Measurements from ENCODE around the gene FLAD1.
A peak's percentile ranks its signal among the peaks of the same experiment; 100 is the strongest.
"Not testable (repeated sequence)": the region's sequence is repeated elsewhere in the genome, so short reads cannot be mapped to it uniquely, and the experiment has no call there.

Gene FLAD1

DNA sequence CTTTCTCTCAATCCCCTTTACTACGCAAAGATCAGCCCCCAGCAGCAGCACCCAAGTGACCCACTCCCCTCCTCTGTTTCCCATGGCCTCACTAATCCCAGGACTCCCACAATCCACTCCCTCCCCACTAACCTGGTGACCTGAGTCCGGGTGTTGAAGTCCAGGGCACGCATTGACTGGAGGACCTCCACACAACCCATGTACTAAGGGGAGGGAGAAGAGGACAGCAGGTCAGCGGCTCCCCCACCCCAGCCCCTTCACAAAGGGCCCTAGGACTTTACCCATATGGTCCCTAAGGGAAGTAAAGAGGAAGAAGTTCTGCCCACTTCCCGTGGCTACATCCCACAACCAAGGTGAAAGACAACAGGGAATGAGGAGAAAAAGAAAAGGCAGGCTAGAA lies 13.9 kb upstream of the FLAD1 start:
- DNase-seq (ENCODE audit: low read depth in 2 of 2), result no peak

- no peak for DNase-seq (ENCODE audit: low read depth in 2 of 2)
Measured at GRCh38 chr1:154969860-154970452, 13.2 kb upstream of the FLAD1 start.

DNA sequence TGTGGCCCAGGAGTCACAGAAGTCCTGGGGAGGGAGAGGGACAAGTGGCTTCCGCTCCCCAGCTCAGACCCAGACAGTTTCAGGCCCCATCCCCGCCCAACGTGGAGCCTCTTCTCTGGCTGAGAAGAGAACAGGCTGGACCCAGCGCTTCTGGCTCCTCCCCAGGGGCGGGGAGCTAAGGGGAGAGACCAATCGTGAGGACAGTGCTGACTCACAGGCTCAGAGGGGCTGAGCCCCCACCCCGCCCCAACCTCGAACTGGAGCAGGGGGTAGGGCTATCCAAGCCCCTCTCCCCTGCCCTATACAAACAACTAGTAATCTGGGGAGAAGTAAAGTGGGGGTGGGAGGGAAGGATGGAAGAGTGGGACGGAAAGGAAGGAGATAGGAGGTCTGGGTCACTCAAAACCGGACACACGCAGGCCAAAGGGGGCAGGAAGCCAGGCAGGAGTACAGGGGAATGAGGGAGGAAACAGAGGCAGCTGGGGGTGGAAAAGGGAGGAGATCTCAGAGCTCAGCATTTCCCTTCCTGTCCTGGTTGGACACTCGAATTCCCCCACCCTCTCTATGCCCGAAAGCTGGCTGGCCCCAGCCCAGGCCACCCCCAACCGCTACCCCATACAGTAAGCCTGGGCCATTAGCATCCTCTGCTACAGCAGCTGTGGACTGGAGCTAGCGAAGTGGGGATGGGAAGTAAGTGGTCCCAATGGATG lies 12.4 kb upstream of the FLAD1 start, which contains the start of gene SHC1:
Gene SHC1 (minus strand): TSS at position 117 of the 710 bp plus-strand sequence. CDS start 221 bp downstream, outside the sequence.
- peak in 1 of 2 donors; percentile 31 for DNase-seq (ENCODE audit: low read depth in 2 of 2)

DNA sequence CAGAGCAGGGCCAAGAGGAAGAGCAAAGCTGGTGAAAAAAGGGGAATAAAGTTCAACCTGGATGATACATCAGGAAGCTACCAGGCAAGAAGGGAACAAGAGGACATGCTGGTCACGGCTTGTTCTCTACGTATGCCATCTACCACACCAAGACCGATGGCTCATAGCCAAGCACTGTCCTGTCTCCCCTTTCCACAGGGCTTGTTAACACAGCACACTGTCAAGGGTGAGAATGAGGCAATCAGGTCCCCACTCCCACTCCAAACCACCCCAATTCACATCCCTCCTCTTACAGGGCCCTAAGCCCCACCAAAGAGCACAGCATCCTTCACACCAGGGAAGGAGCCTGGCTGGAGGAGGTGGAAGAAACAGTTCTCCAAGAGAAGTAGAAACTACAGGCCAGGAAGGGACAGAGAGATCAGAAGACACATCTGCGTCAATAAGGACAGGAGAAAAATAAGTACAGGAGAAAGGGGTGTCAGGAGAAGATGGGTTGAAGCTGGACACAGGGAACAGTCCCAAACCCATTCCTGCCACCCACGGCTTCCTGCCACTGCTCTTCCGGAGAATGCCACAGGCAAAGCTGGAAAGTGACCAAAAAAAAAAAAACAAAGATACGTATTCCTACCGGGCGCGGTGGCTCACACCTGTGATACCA lies 11.7 kb upstream of the FLAD1 start:
- no peak for DNase-seq (ENCODE audit: low read depth in 2 of 2)

DNA sequence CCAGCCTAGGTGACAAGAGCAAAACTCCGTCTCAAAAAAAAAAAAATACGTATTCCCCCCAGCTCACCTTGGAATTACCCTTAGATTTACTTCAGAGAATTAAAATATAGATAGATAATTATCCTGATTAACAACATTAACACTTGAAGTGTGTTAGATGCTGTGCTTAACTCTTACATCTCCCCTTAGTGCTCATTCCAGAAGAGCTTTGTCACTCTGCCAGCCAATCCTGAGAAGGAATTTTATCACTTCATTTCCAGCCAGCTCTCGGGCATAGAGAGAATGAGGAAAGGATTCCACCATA lies 11.0 kb upstream of the FLAD1 start:
- no peak for DNase-seq (ENCODE audit: low read depth in 2 of 2)

DNA sequence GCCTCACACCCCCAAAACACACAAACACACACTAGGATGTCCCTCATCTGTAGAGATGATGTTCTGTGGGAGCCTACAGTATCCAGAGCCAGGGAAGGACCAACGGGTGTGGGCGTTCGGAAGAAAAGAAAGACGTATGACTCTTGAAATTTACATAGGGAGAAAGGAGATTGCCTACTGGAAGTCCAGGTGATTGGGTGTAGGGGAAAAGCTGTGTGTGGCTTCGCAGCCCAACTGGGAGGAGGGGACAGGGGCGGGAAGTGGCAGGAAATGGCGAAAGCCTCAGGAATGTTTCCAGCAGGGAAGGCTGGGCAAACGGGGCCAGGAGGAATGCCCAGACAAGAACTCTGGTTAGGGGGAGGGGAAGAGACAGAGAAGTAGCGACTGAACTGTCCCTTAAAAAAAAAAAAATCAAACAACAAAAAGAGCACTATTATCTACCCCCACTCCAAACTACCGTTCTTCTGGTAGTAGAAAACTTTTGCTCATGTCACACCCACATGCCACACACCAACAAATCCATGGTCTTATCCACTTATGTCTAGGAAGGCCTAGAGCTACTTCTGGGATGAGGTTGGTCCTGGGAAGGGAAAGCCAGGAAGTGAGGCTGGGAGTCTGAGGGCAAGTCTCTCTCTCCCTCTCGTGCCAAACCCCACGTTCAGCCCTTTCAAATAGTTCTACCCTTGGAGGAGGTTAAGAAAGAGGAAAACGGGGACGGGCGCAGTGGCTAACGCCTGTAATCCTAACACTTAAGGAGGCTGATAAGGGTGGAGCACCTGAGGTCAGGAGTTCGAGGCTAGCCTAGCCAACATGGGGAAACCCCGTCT lies 10.4 kb upstream of the FLAD1 start:
- DNase-seq (ENCODE audit: low read depth in 2 of 2), result no peak

DNA sequence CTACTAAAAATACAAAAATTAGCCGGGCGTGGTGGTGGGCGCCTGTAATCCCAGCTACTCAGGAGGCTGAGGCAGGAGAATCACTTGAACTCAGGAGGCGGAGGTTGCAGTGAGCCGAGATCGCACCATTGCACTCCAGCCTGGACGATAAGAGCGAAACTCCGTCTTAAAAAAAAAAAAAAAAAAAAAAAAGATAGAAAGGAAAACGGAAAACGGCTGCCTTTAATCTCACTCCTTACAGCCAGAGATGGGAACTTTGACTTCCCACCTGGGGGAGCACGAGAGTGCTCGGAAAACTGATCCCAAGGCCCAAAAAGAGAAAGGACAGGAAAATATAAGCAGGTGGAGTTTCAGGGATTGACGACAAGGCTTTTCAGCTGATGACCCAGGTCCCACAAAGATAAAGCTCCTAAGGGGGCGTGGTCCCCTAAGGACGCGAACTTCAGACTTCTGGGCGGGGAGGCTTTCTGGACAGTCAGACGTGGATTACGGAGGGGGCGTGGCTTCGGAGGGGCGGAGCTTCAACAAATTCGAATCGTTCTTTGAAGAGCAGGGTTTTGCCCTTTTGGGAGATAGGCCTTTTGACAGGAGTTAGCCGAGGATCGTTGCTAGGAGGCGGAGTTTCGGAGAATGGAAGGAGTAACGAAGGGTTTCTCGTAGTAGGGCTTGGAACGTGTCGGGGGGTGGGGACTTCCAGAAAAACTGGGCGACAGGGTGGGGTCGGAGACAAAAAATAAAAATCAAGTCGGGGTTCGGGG lies 9.6 kb upstream of the FLAD1 start:
- DNase-seq (ENCODE audit: low read depth in 2 of 2), result peak; percentile 92 to 95

GRCh38 chr1:154974102-154974807 lies 8.9 kb upstream of the FLAD1 start, which contains the start of gene CKS1B:
Gene CKS1B (plus strand): TSS chr1:154974681. CDS start chr1:154974746, 65 bp downstream.
- DNase-seq (ENCODE audit: low read depth in 2 of 2), result peak; percentile 89 to 94

DNA sequence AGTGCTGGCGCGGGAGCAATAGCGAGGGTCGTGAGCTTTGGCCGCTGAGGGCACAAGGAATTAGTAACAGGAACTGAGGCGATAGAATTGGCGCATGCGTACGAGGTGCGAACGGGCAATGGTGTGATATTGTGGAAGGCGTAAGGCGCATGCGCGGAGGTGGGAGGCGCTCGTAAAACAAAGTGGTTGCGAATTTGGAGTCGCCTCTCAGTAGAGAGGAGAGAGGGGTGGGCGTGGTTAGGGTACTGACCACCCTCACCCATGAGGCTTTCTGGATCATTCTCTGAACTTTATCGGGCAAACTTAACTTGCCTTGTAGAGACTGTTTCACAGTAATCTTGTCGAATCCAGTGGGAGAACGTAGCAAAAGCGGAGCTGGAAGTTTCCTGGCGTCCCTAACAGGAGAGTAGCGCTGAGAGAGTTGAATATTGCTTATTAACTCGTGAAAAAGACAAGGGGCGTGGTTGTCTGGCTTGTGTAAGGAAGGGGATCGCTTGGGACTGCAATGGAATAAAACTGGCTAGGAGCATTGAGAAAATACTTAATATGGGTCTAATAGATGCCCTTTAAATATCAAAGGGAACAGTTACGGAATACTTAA lies 8.2 kb upstream of the FLAD1 start:
- DNase-seq (ENCODE audit: low read depth in 2 of 2), result peak; percentile 89 to 93

GRCh38 chr1:154975409-154976059 lies 7.6 kb upstream of the FLAD1 start:
- peak in 1 of 2 donors; percentile 48 for DNase-seq (ENCODE audit: low read depth in 2 of 2)

GRCh38 chr1:154977762-154978161 lies 5.4 kb upstream of the FLAD1 start:
- DNase-seq (ENCODE audit: low read depth in 2 of 2), result not testable (repeated sequence)

GRCh38 chr1:154978360-154978759 lies 4.8 kb upstream of the FLAD1 start:
- no peak for DNase-seq (ENCODE audit: low read depth in 2 of 2)

DNA sequence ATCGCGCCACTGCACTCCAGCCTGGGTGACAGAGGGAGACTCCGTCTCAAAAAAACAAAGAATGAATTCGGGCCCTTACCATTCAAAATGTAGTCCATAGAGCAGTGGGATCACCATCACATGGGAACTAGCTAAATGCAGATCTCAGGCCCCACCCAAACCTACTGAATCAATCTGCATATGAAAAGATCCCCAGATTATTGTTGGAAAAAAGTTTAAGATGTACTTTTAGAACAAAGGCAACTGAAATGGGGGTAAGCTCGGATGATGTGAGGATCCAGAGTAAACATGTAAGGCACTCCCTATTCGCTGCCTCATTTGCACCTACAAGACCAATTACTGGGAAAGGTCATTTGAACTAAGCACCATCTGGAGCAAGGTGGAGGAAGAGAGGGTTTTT lies 803 bp upstream of the FLAD1 start:
- DNase-seq (ENCODE audit: low read depth in 2 of 2), result no peak

DNA sequence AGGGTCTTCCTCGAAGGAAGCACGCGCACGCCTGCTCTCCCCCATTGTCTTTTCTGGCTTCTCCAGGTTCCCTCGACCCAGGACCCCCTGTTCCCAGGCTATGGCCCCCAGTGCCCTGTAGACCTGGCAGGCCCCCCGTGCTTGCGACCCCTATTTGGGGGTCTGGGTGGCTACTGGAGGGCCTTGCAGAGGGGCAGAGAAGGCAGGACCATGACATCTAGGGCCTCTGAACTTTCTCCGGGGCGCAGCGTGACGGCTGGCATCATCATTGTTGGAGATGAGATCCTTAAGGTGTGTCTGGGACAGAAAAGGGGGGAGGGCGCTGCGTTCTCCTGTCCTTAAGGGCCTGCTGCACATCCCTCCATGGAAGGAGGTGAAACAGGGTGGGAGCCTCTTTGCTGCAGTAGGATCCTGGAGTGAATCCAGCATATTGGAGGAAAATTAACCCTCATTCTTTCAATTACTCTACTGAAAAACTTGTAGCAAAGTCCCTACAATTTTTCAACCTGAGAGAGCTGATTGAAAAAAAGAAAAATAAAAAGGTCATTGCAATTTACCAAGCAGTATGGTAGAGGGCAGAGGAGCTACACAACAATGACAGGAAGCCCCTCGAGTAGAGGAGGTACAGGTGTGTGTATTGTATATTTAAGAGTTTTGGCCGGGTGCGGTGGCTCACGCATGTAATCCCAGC lies 777 bp downstream of the FLAD1 start:
- DNase-seq (ENCODE audit: low read depth in 2 of 2), result no peak

DNA sequence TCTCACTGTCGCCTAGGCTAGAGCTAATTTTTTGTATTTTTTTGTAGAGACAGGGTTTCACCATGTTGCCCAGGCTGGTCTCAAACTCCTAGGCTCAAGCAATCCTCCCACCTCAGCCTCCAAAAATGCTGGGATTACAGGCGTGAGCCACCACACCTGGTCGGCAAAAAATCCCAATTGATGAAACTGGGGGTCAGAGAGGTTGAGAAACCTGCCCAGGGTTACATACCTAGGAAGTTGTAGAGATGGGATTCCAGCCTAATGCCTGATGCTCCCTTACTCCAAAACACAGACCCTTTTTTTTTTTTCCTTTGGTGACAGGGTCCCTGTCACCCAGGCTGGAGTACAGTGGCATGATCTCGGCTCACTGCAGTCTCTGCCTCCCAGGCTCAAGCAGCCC lies 3.6 kb downstream of the FLAD1 start:
- not testable (repeated sequence) for DNase-seq (ENCODE audit: low read depth in 2 of 2)

GRCh38 chr1:154987326-154987725 lies 4.2 kb downstream of the FLAD1 start:
- DNase-seq (ENCODE audit: low read depth in 2 of 2), result no peak

DNA sequence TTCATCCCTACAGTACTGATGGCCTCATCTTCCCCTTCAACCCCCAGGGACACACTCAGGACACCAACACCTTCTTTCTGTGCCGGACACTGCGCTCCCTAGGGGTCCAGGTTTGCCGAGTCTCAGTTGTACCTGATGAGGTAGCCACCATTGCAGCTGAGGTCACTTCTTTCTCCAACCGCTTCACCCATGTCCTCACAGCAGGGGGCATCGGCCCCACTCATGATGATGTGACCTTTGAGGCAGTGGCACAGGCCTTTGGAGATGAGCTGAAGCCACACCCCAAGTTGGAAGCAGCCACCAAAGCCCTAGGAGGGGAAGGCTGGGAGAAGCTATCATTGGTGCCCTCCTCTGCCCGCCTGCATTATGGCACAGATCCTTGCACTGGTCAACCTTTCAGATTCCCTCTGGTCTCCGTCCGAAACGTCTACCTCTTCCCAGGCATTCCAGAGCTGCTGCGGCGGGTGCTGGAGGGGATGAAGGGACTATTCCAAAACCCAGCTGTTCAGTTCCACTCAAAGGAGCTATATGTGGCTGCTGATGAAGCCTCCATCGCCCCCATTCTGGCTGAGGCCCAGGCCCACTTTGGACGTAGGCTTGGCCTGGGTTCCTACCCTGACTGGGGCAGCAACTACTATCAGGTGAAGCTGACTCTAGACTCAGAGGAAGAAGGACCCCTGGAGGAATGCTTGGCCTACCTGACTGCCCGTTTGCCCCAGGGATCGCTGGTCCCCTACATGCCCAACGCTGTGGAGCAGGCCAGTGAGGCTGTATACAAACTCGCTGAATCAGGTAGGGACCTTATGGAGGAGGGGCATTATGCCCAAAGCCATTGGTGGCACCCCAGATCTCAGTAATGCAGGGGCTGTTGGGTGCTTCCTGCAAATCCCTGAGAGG lies 5.2 kb downstream of the FLAD1 start:
- no peak for DNase-seq (ENCODE audit: low read depth in 2 of 2)

DNA sequence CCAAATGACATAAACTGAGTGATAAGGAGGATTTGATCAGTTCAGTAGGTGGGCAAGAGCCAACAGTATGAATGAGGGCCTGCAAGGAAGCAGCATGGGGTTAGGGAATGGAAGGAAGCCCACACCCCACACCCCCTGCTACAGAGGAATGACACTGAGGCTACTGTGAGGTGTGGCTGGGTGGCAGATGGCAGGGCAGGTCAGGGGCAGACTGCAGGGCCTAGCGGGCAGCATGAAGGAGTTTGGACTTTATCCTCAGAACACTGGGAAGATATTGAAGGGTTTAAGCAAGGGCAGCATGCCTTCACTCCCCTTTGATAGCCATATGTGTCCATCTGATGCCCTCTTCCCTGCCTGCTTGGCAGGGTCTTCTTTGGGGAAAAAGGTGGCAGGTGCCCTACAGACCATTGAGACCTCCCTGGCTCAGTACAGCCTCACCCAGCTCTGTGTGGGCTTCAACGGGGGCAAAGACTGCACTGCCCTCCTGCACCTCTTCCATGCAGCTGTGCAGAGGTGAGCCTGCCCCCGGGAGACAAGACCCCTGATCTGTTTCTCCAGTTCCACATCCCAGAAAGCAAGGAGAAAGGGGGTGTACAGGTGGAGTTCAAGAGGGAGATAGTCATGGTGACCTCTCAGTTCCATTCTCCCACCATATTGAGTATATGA lies 6.2 kb downstream of the FLAD1 start:
- DNase-seq (ENCODE audit: low read depth in 2 of 2), result no peak
